ENCODE measurements around the gene TRPM2. TPM values are rescaled to one million over a fixed set of nuclear protein-coding genes. Genes with fewer than 3 reads are reported as not detected.
"Not testable (repeated sequence)": the region's sequence is repeated elsewhere in the genome, so short reads cannot be mapped to it uniquely, and the experiment has no call there.

The TRPM2 gene
- total RNA-seq, 1 donor, result 3.5 TPM

DNA sequence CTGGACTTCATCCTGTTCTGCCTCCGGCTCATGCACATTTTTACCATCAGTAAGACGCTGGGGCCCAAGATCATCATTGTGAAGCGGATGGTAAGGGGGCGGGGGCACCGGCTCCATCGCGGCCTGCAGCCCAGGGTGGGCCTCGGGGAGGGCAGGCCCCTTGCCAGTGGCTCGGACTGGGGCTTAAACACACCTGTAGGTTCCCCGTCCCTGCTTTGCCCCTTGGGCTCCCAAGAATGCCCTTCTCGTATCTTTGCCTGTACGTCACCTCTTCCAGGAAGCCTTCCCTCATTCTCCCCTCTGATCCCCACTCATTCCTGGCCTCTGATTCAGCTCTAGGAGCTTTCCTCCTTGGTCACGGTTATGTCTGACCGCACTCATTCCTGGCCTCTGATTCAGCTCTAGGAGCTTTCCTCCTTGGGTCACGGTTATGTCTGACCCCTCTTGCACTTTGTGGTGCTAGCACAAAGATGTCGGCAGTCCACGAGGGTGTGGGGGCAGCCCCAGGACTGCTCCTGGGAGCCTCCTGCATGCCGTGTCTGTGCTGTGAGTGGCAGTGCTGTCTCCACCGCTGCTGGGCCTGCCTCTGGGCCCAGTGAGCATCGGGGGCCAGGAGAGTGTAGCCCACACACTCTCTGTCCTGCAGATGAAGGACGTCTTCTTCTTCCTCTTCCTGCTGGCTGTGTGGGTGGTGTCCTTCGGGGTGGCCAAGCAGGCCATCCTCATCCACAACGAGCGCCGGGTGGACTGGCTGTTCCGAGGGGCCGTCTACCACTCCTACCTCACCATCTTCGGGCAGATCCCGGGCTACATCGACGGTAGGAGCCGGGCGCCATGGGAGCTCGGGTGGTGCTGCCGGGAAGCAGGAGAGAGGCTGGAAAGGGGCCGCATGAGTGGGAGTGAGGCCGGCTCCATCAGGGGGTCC, 52.8 kb downstream of the TRPM2 start:
- DNase-seq (ENCODE audit: low read depth in 2 of 3, low spot score in 2 of 3), result no peak

DNA sequence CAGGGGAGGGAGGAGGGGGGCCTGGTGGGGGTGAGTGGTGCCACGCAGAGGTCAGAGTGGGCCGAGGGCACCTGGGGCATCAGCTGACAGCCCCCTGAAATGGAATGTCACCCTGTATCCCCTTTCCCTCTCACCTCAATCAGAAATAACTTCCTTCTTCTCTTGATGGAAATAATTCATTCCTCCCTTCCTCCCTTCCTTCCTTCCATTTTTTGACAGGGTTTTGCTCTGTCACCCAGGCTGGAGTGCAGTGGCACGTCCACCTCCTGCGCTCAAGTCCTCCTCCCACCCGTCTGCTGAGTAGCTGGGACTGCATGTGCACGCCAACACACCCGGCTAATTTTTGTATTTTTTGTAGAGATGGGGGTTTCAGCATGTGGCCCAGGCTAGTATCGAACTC, 53.5 kb downstream of the TRPM2 start:
- DNase-seq (ENCODE audit: low read depth in 2 of 3, low spot score in 2 of 3), result no peak

DNA sequence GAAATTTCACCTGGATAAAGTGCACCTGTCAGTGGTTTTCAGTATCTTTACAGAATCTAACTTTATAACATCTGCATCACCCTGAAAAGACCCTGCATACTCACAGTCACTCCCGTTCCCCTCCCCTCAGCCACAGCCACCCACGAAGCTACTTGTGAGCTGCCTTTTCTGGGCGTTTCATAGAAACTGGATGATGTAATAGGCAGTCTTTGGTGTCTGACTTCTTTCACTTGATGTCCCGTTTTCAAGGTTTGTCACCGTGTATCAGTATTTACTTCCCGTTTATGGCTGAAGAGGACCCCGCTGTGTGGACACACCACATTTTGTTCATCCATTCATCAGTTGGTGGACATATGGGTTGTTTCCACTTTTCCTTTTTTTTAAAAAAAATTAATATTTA, 54.1 kb downstream of the TRPM2 start:
- DNase-seq (ENCODE audit: low read depth in 2 of 3, low spot score in 2 of 3), result no peak

DNA sequence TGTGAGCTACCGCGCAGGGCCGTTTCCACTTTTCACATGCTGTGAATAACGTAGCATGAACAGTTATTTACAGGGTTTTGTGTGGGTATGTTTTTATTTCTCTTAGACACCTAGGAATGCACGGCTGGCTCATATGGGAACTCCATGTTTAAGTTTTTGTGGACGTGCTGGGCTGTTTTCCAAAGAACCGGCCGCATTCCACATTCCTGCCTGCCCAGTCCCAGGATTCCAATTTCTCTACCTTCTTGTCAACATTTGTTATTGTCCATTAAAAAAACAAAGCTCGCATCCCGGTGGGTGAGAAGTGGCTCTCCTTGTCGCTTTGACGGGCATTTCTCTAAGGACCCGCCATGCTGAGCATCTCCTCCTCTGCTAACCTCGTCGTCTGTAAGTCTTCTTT, 54.8 kb downstream of the TRPM2 start:
- DNase-seq (ENCODE audit: low read depth in 2 of 3, low spot score in 2 of 3), result no peak

DNA sequence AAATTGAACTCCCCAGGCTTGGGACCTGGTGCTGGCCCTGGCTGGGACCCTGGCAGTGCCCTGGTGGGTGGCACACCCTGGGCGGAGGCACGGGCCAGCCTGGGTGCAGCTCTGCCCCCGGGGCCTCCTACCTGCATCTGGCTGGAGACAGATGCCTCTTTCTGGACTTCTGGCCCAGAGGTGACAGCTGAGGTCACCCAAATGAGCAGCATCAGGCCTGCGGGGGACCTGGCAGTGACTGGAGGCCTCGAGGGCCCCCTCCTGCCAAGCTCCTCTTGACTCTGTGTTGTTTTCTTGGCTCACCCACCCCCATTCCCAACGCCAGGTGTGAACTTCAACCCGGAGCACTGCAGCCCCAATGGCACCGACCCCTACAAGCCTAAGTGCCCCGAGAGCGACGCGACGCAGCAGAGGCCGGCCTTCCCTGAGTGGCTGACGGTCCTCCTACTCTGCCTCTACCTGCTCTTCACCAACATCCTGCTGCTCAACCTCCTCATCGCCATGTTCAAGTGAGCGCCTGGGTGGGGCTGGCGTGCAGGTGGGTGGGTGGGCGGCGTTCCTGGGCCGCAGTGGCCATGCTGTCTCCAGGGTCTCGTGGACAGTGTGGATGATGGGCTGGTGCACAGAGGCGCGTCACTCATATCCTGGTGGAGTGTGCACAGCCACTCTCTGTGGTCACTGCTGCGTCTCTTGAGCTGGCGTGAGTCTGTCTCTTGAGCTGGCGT, 60.3 kb downstream of the TRPM2 start:
- DNase-seq (ENCODE audit: low read depth in 2 of 3, low spot score in 2 of 3), result no peak

DNA sequence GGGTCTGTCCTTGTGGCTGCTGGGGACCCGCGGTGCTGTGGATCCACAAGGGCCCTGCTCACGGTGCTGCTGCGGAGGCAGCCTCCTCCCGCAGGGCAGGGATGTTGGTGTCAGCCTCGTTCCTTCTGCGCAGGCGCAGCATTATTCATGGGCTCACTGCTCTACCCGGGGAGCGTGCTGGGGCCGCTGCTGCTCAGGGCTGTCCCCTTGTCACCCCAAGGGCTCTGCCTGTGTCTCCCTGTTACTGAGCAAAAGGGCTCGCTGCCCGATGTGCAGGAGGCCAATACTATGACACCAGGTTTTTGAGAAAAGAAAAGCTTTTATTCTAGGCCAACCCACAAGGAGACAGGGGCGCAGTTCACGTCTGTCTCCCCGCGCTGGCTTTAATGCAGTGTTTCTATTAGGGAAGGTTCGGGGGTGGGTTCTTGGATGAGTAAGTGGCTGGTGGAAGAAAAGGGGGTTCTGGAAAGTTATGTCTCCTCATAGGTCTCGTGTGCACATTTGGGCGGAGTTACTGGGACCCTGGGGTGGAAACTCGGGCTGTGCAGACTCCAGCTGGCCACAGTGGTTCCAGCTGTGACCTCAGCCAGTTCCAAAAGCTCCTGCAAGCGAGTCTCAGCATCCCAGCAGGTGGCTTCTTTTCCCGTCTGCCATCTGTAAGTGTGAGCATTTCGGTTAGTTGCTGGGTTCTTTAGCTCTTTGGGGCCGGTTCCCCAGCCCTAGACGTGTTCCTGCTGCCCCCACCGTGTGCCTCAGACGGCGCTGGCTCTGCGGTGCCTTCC, 61.1 kb downstream of the TRPM2 start:
- no peak for DNase-seq (ENCODE audit: low read depth in 2 of 3, low spot score in 2 of 3)

DNA sequence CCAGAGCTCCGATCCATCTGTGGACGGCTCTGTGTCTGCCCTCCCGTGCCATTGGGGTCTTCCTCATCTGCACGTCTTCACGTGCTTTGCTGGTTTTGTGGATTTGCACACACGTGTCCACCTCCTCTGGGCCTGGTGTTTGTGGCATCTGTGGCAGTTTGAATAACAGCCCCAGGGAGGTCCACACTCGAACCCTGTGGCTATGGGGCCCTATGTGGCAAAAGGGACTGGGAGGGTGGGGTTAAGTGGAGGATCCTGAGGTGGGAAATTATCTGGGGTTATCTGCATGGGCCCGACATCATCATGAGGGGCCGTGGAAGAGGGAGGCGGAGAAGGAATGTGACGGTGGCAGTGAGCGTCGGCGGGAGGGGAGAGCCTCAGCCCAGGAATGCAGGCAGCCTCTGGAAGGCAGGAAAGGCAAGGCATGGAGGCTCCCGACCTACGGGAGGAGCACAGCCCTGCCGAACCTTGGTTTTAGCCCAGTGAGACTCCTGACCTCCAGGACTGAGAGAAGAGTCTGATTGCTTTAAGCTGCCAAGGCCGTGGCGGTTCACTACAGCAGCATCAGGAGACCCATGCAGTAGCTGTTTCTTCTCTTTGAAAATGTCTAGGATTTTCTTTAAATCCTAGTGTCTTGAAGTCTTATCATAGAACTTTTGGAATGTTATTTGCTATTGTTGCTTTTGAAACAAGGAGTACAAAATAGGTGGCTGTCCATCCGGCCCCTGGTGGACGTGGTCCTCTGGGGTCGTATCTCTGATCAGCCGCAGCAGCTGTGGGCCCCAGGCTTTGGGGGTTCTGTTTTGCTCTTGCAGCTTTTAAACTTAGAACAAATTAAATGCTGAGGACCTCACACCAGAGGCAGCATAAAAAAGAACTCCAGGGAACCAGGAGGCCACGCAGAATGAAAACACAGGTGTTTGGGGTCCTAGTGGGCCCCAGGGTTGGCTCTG, 61.9 kb downstream of the TRPM2 start:
- no peak for DNase-seq (ENCODE audit: low read depth in 2 of 3, low spot score in 2 of 3)

DNA sequence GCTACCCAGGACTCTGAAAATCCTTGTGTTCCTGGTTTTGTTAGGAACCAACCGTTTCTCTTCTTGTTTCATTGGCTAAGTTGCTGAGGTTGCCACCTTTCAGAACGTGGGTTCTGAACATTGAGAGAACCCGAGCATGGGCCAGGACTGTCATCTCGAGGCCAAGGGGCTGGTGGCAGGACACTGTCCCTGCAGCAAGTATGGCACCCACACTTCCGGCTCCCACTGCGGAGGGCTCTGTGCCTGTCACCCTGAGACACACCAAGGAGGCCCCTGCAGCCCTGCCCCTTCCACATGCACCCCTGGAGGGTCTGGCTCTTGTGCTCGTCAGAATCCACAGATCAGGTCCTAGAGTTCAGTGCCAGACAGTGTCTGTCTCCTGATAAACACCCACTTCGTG, 62.8 kb downstream of the TRPM2 start:
- DNase-seq (ENCODE audit: low read depth in 2 of 3, low spot score in 2 of 3), result no peak

DNA sequence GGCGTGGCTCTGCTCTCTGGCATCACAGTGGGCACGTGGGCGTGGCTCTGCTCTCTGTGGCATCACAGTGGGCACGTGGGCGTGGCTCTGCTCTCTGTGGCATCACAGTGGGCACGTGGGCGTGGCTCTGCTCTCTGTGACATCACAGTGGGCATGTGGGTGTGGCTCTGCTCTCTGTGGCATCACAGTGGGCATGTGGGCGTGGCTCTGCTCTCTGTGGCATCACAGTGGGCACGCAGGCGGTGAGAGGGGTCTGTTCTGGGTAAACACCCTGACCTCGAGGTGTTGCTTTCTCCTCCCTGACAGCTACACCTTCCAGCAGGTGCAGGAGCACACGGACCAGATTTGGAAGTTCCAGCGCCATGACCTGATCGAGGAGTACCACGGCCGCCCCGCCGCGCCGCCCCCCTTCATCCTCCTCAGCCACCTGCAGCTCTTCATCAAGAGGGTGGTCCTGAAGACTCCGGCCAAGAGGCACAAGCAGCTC, 64.2 kb downstream of the TRPM2 start:
- DNase-seq (ENCODE audit: low read depth in 2 of 3, low spot score in 2 of 3), result not testable (repeated sequence)

DNA sequence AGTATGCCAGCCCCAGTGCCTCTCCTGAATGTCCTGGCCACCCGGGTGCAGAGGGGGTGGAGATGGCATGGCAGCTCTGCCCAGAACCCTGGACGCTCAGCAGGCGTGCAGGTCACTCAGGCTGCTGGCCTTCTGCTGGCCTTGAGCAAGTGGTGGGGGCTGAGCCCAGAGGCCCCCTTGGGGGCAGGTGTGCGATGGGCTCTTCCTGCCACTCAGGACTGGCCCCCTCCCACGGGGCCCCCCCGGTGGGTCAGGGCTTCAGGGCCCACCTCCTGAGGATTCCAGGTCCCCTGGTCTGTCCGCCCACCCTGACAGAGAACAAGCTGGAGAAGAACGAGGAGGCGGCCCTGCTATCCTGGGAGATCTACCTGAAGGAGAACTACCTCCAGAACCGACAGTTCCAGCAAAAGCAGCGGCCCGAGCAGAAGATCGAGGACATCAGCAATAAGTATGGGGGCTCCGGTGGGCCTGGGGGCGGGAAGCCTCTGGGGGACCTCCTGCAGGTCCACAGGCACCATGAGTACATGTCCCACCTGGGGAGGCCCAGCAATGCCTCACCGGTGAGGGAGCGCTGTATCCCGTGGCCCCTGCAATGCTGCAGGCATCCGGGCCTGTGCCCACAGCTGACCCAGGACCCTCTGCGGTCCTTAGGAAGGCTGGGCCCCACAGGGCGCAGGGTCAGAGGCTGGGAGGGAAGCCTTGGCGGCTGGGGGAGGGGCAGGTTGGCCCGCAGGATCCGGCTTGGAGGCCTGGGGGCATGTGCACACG, 64.9 kb downstream of the TRPM2 start:
- no peak for DNase-seq (ENCODE audit: low read depth in 2 of 3, low spot score in 2 of 3)

DNA sequence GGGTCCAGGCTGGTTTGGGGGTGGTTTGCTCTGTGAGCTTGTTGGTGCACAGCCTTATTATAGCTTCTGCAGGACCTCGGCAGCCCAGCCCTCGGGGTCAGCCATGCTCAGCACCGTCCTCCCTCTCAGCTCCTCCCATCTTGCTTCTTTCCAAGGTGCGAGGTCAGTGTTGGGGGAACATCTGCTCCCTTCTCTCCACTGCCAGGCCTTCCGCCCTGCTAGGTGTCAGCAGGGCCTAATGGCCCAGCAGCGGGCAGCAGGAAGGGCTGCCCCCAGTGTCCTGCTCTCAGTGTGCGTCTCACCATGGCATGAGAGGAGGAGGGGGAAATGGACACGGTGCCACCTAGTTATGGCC, 65.4 kb downstream of the TRPM2 start:
- no peak for DNase-seq (ENCODE audit: low read depth in 2 of 3, low spot score in 2 of 3)

DNA sequence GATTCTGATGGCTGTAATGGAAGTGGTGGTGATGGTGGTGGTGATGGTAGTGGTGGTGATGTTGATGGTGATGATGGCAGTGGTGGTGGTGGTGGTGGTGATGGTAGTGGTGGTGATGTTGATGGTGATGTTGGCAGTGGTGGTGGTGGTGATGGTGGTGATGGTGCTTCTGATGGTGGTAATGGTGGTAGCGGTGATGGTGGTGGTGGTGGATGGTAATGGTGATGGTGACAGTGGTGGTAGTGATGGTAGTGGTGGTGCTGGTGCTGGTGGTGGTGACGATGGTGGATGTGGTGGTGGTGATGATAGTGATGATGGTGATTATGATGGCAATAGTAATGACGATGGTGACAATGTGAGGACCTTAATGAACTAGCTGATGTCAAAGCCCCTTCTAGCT, 66.3 kb downstream of the TRPM2 start:
- no peak for DNase-seq (ENCODE audit: low read depth in 2 of 3, low spot score in 2 of 3)

DNA sequence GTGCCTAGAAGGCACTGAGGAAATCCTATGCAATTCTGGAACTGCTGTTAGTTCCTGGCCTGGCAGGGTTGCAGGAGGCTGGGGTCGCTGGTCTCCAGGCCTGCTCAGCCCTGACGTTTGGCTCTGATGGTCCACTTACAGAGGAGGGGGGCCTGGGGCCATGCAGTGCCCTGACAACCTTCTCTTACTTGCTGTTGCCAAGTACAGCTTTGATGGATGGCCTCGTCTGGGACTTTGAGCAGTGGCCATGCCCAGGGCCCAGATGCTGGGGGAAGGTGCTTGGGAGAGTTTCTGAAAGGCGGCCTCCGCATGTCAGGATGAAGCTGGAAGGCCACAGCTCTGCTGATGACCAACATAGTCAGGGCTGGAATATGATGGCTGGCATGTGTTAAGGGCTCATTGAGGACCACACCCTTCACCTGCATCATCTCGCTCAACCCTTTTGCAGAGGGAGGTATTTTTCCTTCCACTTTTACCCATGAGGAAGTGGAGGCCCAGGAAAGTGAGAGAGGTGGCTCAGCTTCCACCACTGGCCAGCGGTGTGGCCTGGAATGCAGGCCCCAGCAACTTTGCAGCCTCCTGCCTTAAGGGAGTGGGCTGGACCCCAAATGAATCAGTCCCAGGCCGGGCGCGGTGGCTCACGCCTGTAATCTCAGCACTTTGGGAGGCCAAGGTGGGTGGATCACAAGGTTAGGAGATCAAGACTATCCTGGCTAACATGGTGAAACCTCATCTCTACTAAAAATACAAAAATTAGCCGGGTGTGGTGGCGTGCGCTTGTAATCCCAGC, 67.2 kb downstream of the TRPM2 start:
- no peak for DNase-seq (ENCODE audit: low read depth in 2 of 3, low spot score in 2 of 3)

DNA sequence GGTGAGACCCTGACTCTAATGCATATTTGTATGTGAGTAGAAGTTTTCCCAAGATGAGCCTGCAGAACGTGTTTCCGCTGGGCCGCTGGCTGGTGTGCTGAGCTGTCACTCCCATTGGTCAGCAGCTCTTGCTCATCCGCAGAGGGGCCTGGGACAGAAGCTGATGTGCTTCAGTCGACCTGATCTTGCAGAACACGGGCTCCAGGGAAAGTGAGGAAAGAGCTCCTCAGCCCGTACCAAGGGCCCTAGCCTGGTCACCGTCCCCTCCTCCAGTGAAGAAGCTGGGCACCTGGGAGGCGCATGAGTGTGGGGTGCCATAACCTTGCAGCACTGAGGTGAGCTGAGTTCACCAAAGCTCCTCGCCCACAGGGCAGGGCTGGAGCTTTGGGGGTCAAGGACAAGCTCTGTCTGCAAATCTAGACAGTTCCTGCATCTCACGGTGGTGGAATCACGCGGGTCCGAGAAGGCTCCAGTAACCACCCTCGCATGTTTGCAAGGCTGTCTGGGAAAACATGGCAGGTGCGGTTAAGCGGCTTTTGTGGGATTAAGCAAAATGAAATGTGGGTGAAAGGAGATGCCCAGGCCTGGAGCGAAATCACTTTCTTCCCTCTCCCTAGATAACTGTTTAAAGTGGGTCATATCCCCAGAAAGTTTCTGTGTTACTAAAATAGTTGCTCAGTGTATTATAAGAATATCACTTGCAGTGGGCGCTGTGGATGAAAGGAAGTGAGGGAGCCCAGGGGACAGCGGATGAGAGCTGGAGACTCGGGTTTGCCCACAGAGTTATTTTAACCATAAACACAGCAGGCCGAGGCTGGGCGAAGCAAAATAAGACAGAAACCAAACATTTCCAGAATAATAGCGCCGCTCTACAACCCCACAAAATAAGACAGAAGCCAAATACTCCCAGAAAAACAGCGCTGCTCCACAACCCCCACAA, 68.8 kb downstream of the TRPM2 start:
- DNase-seq (ENCODE audit: low read depth in 2 of 3, low spot score in 2 of 3), result no peak

DNA sequence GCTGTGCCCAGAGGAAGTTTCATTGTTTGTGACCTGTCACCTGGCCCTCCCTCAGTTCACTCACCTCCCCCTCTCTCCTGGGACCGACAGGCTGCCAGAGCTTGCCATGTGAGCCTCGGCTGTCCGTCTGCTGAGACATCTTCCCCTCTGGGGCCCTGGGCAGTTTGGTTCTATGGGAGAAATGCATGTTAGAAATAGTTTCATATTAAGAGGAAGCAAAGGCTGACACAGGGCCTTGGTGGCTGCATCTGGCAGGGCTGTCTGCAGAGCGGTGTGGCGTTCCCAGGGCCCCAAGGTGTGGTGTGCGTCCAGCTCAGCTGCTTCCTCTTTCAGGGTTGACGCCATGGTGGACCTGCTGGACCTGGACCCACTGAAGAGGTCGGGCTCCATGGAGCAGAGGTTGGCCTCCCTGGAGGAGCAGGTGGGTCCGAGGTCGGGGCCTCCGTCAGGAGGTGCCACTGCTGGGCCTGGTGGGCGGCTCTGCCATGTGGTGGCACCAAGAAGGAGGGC, 69.9 kb downstream of the TRPM2 start:
- no peak for DNase-seq (ENCODE audit: low read depth in 2 of 3, low spot score in 2 of 3)

DNA sequence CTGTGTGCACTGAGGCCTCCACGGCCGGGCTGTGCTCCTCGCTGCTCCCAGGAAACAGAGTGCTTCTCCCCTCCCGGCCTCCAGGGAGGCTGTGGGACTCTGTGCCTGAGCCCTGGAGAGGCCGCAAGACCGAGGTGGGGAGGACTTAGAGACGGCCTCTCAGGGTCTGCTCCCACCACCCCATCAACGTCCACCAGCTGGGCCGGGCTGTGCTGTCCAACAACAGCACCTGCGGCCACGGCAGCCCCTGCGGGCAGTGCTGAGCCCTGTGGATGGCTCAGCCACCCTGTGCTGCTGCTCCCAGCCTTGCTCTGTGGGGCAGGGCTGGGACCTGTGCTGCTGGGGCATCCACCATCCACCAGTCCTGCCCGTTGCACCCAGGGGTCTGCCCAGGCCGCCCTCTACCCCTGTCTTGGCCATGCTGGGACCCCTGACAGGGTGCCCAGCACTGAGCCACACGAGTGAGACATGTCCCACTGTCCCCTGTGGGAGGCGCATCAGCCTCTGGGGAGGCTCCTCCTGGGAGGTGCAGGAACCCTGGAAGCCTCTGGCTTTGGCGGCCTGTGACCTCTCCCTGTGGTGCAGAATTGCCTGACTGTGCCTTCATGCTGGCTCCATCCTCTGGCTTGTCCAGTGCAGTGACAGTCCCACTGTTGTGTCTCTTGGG, 70.7 kb downstream of the TRPM2 start:
- no peak for DNase-seq (ENCODE audit: low read depth in 2 of 3, low spot score in 2 of 3)
